ENCODE results near the gene AMPD2. TPM values are rescaled to one million over a fixed set of nuclear protein-coding genes. Genes with fewer than 3 reads are reported as not detected.

AMPD2 gene
- total RNA-seq, 4 donors from 2014 or later, result 21.3 to 59.7 (median 39.0) TPM

GRCh38 chr1:109641078-109641740 lies 21.6 kb downstream of the AMPD2 start:
- intact Hi-C loops (cut with DNase I; ENCODE audit: low total_unique reads) (loop anchor here (5.0 kb wide), 1 partner anchor 131 kb away; no protein-coding TSS in a partner anchor), in situ Hi-C loops (cut with MboI; ENCODE audit: low pct_ligation_motif_present in 1 of 4, low pct_unique_long_range_greater_than_20kb in 1 of 4, low sequenced_read_pairs in 3 of 4) (loop anchor here in 1 of 4 donors (5.0 kb wide), 1 partner anchor 131 kb away; no protein-coding TSS in a partner anchor)
- WGBS, 2 donors (ENCODE audit: low coverage in 1 of 2), result 78 to 80% methylated on average over 1 to 2 of the region's 2 CpGs
- Histone ChIP-seq H3K9me3 (no peaks in the 10 kb centered on the region), H3K36me3 (no peaks in the 10 kb centered on the region), H3K4me1 (peaks cover 2 to 13% (median 8%) of the 10 kb centered on the region in 4 donors), H3K27me3 (no peaks in the 10 kb centered on the region), H3K4me3 (no peak overlapping the region), H3K27ac (no peak overlapping the region)
- DNase-seq, result no peak
- no peak for TF ChIP-seq POLR2AphosphoS5 (IDR thresholded peaks at IDR 0.05)
- TF ChIP-seq, protein P1, sequence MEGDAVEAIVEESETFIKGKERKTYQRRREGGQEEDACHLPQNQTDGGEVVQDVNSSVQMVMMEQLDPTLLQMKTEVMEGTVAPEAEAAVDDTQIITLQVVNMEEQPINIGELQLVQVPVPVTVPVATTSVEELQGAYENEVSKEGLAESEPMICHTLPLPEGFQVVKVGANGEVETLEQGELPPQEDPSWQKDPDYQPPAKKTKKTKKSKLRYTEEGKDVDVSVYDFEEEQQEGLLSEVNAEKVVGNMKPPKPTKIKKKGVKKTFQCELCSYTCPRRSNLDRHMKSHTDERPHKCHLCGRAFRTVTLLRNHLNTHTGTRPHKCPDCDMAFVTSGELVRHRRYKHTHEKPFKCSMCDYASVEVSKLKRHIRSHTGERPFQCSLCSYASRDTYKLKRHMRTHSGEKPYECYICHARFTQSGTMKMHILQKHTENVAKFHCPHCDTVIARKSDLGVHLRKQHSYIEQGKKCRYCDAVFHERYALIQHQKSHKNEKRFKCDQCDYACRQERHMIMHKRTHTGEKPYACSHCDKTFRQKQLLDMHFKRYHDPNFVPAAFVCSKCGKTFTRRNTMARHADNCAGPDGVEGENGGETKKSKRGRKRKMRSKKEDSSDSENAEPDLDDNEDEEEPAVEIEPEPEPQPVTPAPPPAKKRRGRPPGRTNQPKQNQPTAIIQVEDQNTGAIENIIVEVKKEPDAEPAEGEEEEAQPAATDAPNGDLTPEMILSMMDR (IDR thresholded peaks at IDR 0.05), result no peak
- no peak for TF ChIP-seq EP300 (IDR thresholded peaks at IDR 0.05; ENCODE audit: low read depth)
- no peak for TF ChIP-seq POLR2A (IDR thresholded peaks at IDR 0.05)

DNA sequence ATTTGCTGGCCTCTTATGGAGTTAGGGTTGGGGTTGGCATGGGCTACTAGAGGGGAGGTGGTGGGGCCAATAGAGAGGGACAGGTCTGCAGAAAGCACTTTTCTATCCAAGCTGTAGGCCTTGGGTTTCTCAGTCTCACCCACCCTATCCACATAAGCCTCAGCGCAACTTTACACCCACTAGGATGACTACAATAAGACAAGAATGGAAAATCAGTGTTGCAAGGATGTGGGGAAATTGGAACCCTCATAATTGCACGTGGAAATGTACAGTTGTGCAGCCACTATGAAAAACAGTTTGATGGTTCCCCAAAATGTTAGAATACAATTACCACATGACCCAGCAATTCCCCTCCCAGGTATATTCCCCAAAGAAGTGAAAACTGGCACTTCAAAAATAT lies 22.2 kb downstream of the AMPD2 start:
- intact Hi-C loops (cut with DNase I; ENCODE audit: low total_unique reads), result loop anchor here (5.0 kb wide), 1 partner anchor 130 kb away; no protein-coding TSS in a partner anchor
- no peak for DNase-seq
- Histone ChIP-seq H3K27me3 (no peaks in the 10 kb centered on the region), H3K27ac (no peak overlapping the region), H3K4me3 (no peak overlapping the region), H3K36me3 (no peaks in the 10 kb centered on the region), H3K9me3 (no peaks in the 10 kb centered on the region), H3K4me1 (peaks cover 0 to 9% (median 8%) of the 10 kb centered on the region in 4 donors)
- in situ Hi-C loops (cut with MboI; ENCODE audit: low pct_ligation_motif_present in 1 of 4, low pct_unique_long_range_greater_than_20kb in 1 of 4, low sequenced_read_pairs in 3 of 4), result loop anchor here in 1 of 4 donors (5.0 kb wide), 1 partner anchor 130 kb away; no protein-coding TSS in a partner anchor
- TF ChIP-seq POLR2AphosphoS5 (IDR thresholded peaks at IDR 0.05) (no peak), POLR2A (IDR thresholded peaks at IDR 0.05) (no peak)
- TF ChIP-seq, protein P1 (IDR thresholded peaks at IDR 0.05), result no peak
- 83 to 93% methylated on average over 2 of the region's 2 CpGs for WGBS, 2 donors (ENCODE audit: low coverage in 1 of 2)

DNA sequence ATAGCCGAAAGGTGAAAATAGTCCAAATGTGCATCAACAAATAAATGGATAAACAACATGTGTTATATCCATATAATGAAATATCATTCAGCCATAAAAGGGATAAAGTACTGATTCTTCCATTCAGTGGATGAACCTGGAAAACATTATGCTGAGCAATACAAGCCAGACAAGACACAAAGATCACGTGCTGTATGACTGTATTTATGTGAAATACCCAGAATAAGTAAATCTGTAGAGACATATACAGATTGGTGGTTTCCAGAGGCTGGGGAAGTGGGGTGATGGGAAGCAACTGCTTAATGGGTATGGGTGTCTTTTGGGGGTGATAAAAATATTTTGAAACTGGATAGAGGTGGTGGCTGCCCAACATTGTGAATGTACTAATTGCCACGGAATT lies 23.0 kb downstream of the AMPD2 start:
- H3K36me3 ChIP-seq, result no peaks in the 10 kb centered on the region
- no peak for DNase-seq
- in situ Hi-C loops (cut with MboI; ENCODE audit: low pct_ligation_motif_present in 1 of 4, low pct_unique_long_range_greater_than_20kb in 1 of 4, low sequenced_read_pairs in 3 of 4) (loop anchor here in 1 of 4 donors (5.0 kb wide), 1 partner anchor 130 kb away; no protein-coding TSS in a partner anchor), intact Hi-C loops (cut with DNase I; ENCODE audit: low total_unique reads) (loop anchor here (5.0 kb wide), 1 partner anchor 130 kb away; no protein-coding TSS in a partner anchor)
- H3K4me1 ChIP-seq, result peaks cover 0 to 9% (median 8%) of the 10 kb centered on the region in 4 donors
- H3K27ac ChIP-seq, result no peak overlapping the region
- H3K27me3 ChIP-seq, result no peaks in the 10 kb centered on the region
- 60 to 62% methylated on average over 3 of the region's 3 CpGs for WGBS, 2 donors (ENCODE audit: low coverage in 1 of 2)
- no peak overlapping the region for H3K4me3 ChIP-seq
- TF ChIP-seq, protein P1 (IDR thresholded peaks at IDR 0.05), result no peak
- H3K9me3 ChIP-seq, result no peaks in the 10 kb centered on the region

DNA sequence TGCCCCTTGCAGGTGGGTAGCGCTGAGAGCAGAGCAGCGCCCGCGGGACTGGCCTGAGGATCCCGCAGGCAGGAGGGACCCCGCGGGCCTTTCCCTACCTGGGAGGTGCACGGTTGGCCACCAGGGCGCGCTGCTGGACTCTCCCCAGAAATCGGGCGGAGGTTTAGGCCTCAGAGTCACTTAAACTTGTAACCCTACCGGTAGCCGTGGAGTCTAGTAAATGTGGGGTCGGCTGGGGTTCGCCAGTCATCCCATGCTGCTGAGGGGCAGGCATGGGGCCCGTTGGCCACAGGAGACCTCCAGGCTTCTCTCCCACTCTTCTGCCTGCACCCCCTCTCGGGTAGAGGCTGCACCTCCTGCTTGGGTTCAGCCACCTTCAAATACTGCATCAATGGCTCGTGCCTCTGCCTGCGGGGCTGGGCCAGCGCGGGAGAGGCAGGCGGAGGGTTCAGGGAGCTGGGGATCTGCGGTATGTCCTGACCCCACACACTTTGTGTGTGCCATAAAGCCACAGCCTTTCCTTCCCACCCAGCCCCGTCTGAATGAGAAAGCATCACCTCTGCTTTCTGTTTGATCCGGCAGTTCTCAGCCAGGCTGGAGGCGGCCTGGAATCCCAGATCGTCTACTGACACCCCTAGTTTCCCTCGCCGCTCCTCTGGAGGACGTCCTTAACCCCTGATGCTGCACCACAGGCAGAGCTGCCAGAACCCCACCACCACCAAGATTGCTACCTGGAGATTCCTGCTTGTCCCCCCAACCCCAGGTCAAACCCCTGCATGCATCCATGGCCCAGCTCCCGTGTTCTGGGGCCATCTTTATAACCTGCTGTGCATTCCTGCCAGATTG lies 24.0 kb downstream of the AMPD2 start:
- peak; percentile 92 for DNase-seq
- 49% methylated on average over 24 of the region's 32 CpGs; no CpG with 5 or more reads in 1 of the 2 donors for WGBS, 2 donors (ENCODE audit: low coverage in 1 of 2)
- in situ Hi-C loops (cut with MboI; ENCODE audit: low pct_ligation_motif_present in 1 of 4, low pct_unique_long_range_greater_than_20kb in 1 of 4, low sequenced_read_pairs in 3 of 4), result loop anchor here in 1 of 4 donors (5.0 kb wide), 1 partner anchor 129 kb away; no protein-coding TSS in a partner anchor
- H3K9me3 ChIP-seq, result no peaks in the 10 kb centered on the region
- intact Hi-C loops (cut with DNase I; ENCODE audit: low total_unique reads), result loop anchor here (5.0 kb wide), 1 partner anchor 129 kb away; no protein-coding TSS in a partner anchor
- TF ChIP-seq EP300 (IDR thresholded peaks at IDR 0.05; ENCODE audit: low read depth) (no peak), POLR2A (IDR thresholded peaks at IDR 0.05) (no peak), POLR2AphosphoS5 (IDR thresholded peaks at IDR 0.05) (no peak)
- TF ChIP-seq, protein P1 (IDR thresholded peaks at IDR 0.05), result peak; percentile 85 to 90 (median 88)
- H3K27me3 ChIP-seq, result no peaks in the 10 kb centered on the region
- no peak overlapping the region for H3K4me3 ChIP-seq
- no peak overlapping the region for H3K27ac ChIP-seq
- peaks cover 0 to 9% (median 8%) of the 10 kb centered on the region in 4 donors for H3K4me1 ChIP-seq
- no peaks in the 10 kb centered on the region for H3K36me3 ChIP-seq

All from transverse colon (tissue), 4 donors.